Activated naive CD8-positive, alpha-beta T cell treated with anti-CD3 and anti-CD28 coated beads for 36 hours (primary cell): ENCODE measurements around the gene NKD2. TPM values are rescaled to one million over a fixed set of nuclear protein-coding genes. Genes with fewer than 3 reads are reported as not detected.
"Not testable (repeated sequence)": the region's sequence is repeated elsewhere in the genome, so short reads cannot be mapped to it uniquely, and the experiment has no call there.

Source experiments
- DNase-seq: peaks from one replicate; pipeline ENCODE4 v3.0.0; 2021
- H3K27ac Mint-ChIP-seq: one replicate; pipeline ENCODE4 v1.8.0; 2022; ENCODE audit warnings: mild to moderate bottlenecking, moderate library complexity, mixed read lengths
- H3K27me3 Mint-ChIP-seq: one replicate; pipeline ENCODE4 v1.8.0; 2022; ENCODE audit warnings: mild to moderate bottlenecking, mixed read lengths
- H3K36me3 Mint-ChIP-seq: one replicate; pipeline ENCODE4 v1.8.0; 2021; ENCODE audit warnings: mild to moderate bottlenecking, mixed read lengths
- H3K4me1 Mint-ChIP-seq: one replicate; pipeline ENCODE4 v1.8.0; 2021; ENCODE audit warnings: mixed read lengths
- H3K4me3 Mint-ChIP-seq: one replicate; pipeline ENCODE4 v1.8.0; 2022; ENCODE audit warnings: mild to moderate bottlenecking, moderate library complexity, mixed read lengths
- H3K9me3 Mint-ChIP-seq: one replicate; pipeline ENCODE4 v1.8.0; 2022; ENCODE audit warnings: mixed read lengths
- total RNA-seq, 2 experiments: library from RNA; stranded (reverse); gene quantifications; one replicate each; pipeline ENCODE4 v1.2.3, GENCODE V29; 2021

Gene NKD2
- total RNA-seq, 2 experiments from 2014 or later: 0.66 to 0.82 TPM

DNA sequence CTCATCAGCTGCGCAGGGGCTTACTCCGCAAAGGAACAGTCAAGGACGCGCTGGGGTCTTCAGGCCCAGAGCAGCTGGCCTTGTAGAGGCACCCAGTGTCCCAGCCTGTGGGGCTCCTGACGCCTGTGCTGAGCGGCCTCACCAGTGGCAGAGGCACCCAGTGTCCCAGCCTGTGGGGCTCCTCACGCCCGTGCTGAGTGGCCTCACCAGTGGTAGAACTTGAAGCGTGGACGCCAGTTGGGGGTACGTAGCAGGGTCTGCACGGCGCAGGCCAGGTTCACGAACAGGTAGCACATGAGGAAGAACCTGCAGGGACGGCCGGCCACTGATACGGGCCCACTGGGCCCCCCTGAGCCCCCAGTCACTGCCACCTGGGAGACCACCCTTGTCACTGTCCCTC, 67.3 kb downstream of the NKD2 start:
- Mint-ChIP-seq H3K36me3 (peaks cover 5% of the 10 kb centered on the region), H3K27me3 (no peaks in the 10 kb centered on the region), H3K4me3 (no peak overlapping the region), H3K27ac (no peak overlapping the region), H3K4me1 (no peaks in the 10 kb centered on the region), H3K9me3 (no peaks in the 10 kb centered on the region)
- DNase-seq: no peak

- DNase-seq: no peak
- H3K27me3 Mint-ChIP-seq: no peaks in the 10 kb centered on the region
- peaks cover 2% of the 10 kb centered on the region for H3K4me1 Mint-ChIP-seq
- H3K36me3 Mint-ChIP-seq: peaks cover 8% of the 10 kb centered on the region
- no peak overlapping the region for H3K4me3 Mint-ChIP-seq
- no peaks in the 10 kb centered on the region for H3K9me3 Mint-ChIP-seq
- no peak overlapping the region for H3K27ac Mint-ChIP-seq
Observed at GRCh38 chr5:1076406-1076805, 67.8 kb downstream of the NKD2 start.

GRCh38 chr5:1077026-1077425, 68.4 kb downstream of the NKD2 start:
- Mint-ChIP-seq H3K4me1 (peaks cover 2% of the 10 kb centered on the region), H3K36me3 (peaks cover 8% of the 10 kb centered on the region), H3K4me3 (no peak overlapping the region), H3K9me3 (no peaks in the 10 kb centered on the region), H3K27ac (no peak overlapping the region), H3K27me3 (no peaks in the 10 kb centered on the region)
- no peak for DNase-seq

DNA sequence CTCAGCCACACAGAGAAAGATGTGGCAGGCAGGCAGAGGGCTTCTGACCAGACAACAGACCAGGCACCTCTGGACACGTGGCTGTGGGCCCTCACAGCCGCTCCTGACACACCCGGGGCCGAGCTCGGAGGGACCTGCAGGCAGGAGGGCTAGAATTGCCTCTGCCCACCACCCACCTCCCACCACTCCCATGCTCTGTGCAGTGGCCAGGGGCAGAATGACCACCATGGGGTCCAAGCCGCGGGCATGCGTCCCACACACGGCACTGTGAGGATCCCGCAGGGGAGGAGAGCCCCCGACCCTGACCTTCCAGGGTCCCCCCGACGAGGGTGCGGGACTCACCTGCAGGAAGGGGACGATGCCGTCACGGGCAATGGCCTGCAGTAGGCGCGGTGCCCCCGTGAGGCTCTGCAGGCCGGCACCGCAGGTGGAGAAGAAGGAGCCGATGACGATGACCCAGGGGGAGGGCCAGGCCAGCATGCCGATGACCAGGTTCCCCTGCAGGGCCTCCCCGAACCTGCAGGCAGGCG, 69.0 kb downstream of the NKD2 start:
- Mint-ChIP-seq H3K36me3 (peaks cover 8% of the 10 kb centered on the region), H3K27me3 (no peaks in the 10 kb centered on the region), H3K4me3 (no peak overlapping the region), H3K27ac (no peak overlapping the region), H3K4me1 (peaks cover 2% of the 10 kb centered on the region), H3K9me3 (no peaks in the 10 kb centered on the region)
- DNase-seq: no peak

GRCh38 chr5:1078206-1078605, 69.6 kb downstream of the NKD2 start:
- Mint-ChIP-seq H3K27me3 (no peaks in the 10 kb centered on the region), H3K36me3 (peaks cover 10% of the 10 kb centered on the region), H3K4me1 (peaks cover 2% of the 10 kb centered on the region), H3K4me3 (no peak overlapping the region), H3K9me3 (no peaks in the 10 kb centered on the region), H3K27ac (no peak overlapping the region)
- DNase-seq: no peak

DNA sequence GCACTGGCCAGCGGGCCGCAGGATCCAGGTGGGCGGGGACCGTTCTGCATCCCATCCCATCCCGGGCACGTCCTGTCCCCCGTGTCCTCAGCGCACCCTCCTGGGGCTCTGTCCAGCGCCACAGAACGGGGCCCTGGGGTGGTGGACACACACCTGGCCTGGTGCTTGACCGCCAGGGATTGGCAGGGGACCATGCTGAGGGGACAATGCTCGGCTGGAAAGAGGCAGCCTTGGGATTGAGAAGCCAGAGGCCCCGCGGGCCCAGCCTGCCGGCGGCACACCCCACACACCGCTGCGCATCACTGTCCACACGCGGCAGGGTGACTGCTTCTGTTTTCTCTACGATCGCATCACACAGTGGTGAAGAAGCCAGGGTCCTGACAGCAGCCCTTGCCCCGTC, 70.2 kb downstream of the NKD2 start:
- H3K4me1 Mint-ChIP-seq: peaks cover 2% of the 10 kb centered on the region
- H3K36me3 Mint-ChIP-seq: peaks cover 10% of the 10 kb centered on the region
- no peaks in the 10 kb centered on the region for H3K27me3 Mint-ChIP-seq
- H3K9me3 Mint-ChIP-seq: no peaks in the 10 kb centered on the region
- no peak overlapping the region for H3K4me3 Mint-ChIP-seq
- DNase-seq: no peak
- H3K27ac Mint-ChIP-seq: no peak overlapping the region

DNA sequence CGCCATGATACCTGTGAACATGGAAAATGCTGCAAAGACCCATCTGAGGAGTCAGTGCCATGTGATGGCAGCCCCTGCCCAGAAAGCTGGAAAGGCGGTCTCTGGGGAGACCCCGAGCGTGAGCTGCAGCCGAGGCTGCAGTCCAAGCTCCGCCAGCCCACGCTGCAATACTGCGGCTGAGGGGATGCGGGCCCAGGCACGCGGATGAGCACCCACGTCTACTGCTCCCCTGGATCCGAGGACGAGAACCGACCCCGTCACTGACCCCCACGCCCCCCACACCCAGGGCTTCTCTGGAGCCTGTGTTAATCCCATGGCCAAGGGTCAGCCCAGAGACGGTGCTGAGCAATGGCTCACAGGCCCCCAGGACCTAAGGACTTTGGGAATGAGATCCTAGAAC, 70.9 kb downstream of the NKD2 start:
- Mint-ChIP-seq H3K27me3 (no peaks in the 10 kb centered on the region), H3K36me3 (peaks cover 10% of the 10 kb centered on the region), H3K4me1 (peaks cover 2% of the 10 kb centered on the region), H3K9me3 (no peaks in the 10 kb centered on the region), H3K4me3 (no peak overlapping the region), H3K27ac (no peak overlapping the region)
- no peak for DNase-seq

DNA sequence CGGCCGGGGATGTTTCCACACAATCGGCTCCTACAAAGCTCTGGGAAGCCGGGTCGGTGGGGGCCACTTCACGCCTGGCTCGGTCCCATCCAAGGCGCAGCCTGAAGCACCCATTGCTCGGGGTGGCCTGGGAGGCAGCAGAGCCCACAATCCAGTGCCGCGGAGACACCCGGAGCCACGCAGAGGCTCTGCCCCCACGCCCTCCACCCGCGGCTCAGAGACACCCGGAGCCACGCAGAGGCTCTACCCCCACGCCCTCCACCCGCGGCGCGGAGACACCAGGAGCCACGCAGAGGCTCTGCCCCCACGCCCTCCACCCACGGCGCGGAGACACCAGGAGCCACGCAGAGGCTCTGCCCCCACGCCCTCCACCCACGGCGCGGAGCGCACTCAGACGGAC, 71.4 kb downstream of the NKD2 start:
- Mint-ChIP-seq H3K4me1 (peaks cover 2% of the 10 kb centered on the region), H3K36me3 (peaks cover 11% of the 10 kb centered on the region), H3K27ac (no peak overlapping the region)

DNA sequence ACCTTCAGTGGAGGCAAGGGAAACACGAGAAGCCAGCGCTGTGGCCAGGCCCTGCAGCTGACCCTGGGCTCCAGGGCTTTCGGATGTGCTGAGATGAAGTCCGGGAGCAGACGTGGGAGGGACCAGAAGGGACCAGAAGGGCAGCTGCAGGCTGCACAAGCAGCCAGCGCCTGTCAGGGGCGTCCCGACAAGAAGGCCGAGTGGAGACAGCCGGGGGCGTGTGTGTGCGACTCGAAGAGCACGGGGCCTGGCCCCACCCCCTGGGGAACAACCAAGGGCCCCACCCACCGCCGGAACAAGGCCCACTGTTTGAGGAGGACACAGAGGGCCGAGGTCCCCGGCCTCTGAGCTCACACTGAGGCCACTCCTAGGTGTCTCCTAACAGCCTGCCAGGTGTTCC, 71.8 kb downstream of the NKD2 start:
- Mint-ChIP-seq H3K36me3 (peaks cover 11% of the 10 kb centered on the region), H3K4me1 (peaks cover 2% of the 10 kb centered on the region), H3K27ac (no peak overlapping the region), H3K9me3 (no peaks in the 10 kb centered on the region), H3K27me3 (no peaks in the 10 kb centered on the region), H3K4me3 (no peak overlapping the region)
- DNase-seq: no peak

More for the DNA sequence above, 71.4 kb downstream of the NKD2 start:
- H3K9me3 Mint-ChIP-seq: no peaks in the 10 kb centered on the region
- no peak overlapping the region for H3K4me3 Mint-ChIP-seq
- H3K27me3 Mint-ChIP-seq: no peaks in the 10 kb centered on the region
- DNase-seq: no peak

DNA sequence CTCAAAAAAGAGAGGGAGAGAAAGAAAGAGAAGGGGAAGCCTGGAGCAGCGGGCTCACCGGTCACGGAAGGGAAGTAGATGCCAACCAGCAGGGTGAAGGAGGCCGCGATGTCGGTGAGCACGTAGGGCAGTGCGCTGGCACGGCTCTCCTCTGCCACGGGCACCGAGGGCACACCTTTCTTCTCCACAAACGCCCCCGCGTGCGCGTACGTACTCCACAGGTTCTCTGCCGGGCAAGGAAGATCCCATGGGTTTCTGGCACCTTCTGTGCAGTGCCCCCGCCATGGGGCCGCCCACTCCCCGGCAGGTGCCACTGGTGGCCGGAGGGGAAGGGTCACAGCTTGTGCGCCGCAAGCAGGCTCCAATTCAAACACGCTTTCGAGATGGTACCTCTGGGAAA, 72.9 kb downstream of the NKD2 start:
- no peaks in the 10 kb centered on the region for H3K9me3 Mint-ChIP-seq
- no peaks in the 10 kb centered on the region for H3K27me3 Mint-ChIP-seq
- peaks cover 11% of the 10 kb centered on the region for H3K36me3 Mint-ChIP-seq
- H3K4me1 Mint-ChIP-seq: peaks cover 2% of the 10 kb centered on the region
- H3K4me3 Mint-ChIP-seq: no peak overlapping the region
- DNase-seq: no peak
- H3K27ac Mint-ChIP-seq: peak overlapping the region; percentile 29

GRCh38 chr5:1083026-1083425, 74.4 kb downstream of the NKD2 start:
- H3K27ac Mint-ChIP-seq: peak overlapping the region; percentile 16
- H3K27me3 Mint-ChIP-seq, H3K4me1 Mint-ChIP-seq, H3K9me3 Mint-ChIP-seq, DNase-seq, H3K4me3 Mint-ChIP-seq: not testable (repeated sequence)
- peaks cover 11% of the 10 kb centered on the region for H3K36me3 Mint-ChIP-seq

DNA sequence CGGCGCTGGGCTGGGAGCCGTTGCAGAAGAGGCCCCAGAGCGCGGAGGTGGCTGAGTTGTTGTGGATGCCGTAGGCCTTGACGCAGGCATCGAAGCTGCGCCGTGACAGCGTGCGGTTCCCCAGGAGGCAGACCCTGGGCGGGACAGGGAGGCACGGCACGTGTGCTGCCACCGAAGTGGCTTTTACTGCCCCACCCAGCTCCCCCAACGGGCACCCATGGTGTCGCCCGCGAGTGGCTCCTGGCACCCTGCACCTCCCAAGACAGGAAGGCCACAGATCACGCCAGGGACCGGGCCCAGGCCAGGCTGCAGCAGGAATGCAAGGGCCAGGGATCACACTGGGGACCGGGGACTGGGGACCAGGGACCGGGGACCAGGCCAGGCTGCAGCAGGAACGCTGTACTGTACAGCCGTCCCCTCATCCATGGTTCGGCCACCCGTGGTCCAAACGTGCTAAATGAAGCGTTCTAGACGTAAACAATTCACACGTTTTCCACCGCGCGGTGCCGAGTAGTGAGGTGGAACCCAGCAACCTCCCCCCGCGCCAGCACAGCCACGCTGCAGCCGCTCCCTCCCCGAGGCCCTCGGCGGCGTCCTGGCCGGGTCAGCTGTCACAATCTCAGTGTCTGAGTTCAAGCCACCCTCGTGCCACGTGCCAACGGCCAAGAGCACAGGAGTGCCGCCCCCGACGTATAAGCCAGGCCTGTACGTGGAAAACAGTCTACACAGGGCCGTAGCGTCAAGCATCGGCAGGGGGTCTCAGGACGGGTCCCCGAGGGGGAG, 75.4 kb downstream of the NKD2 start:
- Mint-ChIP-seq H3K4me3 (no peak overlapping the region), H3K9me3 (no peaks in the 10 kb centered on the region), H3K36me3 (peaks cover 9% of the 10 kb centered on the region), H3K27me3 (no peaks in the 10 kb centered on the region), H3K4me1 (peaks cover 2% of the 10 kb centered on the region), H3K27ac (no peak overlapping the region)
- no peak for DNase-seq

DNA sequence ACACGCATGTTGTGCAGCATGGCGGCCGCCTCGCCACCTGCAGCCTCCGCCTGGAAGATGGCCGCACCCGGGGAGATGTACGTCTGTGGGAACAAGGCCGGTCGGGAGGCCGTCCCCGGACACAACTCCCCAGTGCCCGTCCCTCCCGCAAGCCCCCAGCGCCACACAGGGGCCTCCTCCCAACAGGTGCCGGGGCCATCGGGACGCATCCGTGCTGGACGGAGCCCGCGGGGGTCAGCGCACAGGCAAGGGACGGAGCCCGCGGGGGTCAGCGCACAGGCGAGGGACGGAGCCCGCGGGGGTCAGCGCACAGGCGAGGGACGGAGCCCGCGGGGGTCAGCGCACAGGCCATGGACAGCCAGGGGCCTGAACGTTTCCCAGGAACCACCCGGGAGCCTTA, 76.8 kb downstream of the NKD2 start:
- no peak overlapping the region for H3K27ac Mint-ChIP-seq
- H3K27me3 Mint-ChIP-seq: no peaks in the 10 kb centered on the region
- no peak overlapping the region for H3K4me3 Mint-ChIP-seq
- peaks cover 2% of the 10 kb centered on the region for H3K4me1 Mint-ChIP-seq
- no peaks in the 10 kb centered on the region for H3K9me3 Mint-ChIP-seq
- peaks cover 9% of the 10 kb centered on the region for H3K36me3 Mint-ChIP-seq
- no peak for DNase-seq

GRCh38 chr5:1086137-1086536, 77.5 kb downstream of the NKD2 start:
- no peak for DNase-seq
- no peaks in the 10 kb centered on the region for H3K27me3 Mint-ChIP-seq
- H3K27ac Mint-ChIP-seq: no peak overlapping the region
- H3K36me3 Mint-ChIP-seq: peaks cover 6% of the 10 kb centered on the region
- H3K9me3 Mint-ChIP-seq: no peaks in the 10 kb centered on the region
- peaks cover 2% of the 10 kb centered on the region for H3K4me1 Mint-ChIP-seq
- no peak overlapping the region for H3K4me3 Mint-ChIP-seq

DNA sequence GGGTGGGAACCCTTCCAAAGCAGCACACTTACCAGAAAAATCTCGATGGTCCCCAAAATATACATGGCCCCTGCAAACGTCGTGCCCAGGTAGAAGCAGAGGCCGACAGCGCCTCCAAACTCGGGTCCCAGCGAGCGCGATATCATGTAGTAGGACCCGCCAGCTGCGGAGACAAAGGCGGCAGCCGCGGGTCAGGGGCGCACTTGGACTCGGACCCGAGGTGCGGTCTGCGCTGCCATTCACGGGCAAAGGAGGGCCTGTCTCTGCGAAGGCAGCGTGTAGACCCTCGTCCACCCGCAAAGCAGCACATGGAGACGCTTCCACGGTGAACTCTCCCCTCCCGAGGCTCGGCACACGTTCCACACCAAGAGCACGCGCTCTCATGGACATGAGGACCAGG, 78.3 kb downstream of the NKD2 start:
- H3K27me3 Mint-ChIP-seq: no peaks in the 10 kb centered on the region
- peaks cover 3% of the 10 kb centered on the region for H3K36me3 Mint-ChIP-seq
- H3K9me3 Mint-ChIP-seq: no peaks in the 10 kb centered on the region
- H3K4me3 Mint-ChIP-seq: no peak overlapping the region
- no peak overlapping the region for H3K27ac Mint-ChIP-seq
- no peak for DNase-seq
- no peaks in the 10 kb centered on the region for H3K4me1 Mint-ChIP-seq

- Mint-ChIP-seq H3K36me3 (peaks cover 3% of the 10 kb centered on the region), H3K27ac (no peak overlapping the region), H3K9me3 (no peaks in the 10 kb centered on the region), H3K27me3 (no peaks in the 10 kb centered on the region), H3K4me3 (no peak overlapping the region), H3K4me1 (no peaks in the 10 kb centered on the region)
- no peak for DNase-seq
Observed at GRCh38 chr5:1087428-1087827, 78.8 kb downstream of the NKD2 start.
